ENCODE results near the gene BTN1A1.

The BTN1A1 gene

DNA sequence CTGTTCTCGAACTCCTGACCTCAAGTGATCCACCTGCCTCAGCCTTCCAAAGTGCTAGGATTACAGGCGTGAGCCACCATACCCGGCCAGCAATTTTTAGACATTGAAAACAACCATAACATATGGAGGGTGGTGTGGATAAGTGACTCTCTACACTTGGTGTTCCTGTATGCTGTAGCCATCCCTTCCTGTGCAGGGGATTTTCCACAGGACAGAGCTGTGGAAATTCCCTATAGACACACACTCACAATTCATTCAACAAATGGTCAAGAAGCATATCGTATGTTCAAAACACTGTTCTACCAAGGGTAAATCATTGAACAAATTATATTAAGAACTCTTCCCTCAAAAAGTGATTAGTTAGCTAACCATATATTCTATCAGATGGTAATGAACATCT, 36.1 kb upstream of the BTN1A1 start:
- TF ChIP-seq, protein P1, sequence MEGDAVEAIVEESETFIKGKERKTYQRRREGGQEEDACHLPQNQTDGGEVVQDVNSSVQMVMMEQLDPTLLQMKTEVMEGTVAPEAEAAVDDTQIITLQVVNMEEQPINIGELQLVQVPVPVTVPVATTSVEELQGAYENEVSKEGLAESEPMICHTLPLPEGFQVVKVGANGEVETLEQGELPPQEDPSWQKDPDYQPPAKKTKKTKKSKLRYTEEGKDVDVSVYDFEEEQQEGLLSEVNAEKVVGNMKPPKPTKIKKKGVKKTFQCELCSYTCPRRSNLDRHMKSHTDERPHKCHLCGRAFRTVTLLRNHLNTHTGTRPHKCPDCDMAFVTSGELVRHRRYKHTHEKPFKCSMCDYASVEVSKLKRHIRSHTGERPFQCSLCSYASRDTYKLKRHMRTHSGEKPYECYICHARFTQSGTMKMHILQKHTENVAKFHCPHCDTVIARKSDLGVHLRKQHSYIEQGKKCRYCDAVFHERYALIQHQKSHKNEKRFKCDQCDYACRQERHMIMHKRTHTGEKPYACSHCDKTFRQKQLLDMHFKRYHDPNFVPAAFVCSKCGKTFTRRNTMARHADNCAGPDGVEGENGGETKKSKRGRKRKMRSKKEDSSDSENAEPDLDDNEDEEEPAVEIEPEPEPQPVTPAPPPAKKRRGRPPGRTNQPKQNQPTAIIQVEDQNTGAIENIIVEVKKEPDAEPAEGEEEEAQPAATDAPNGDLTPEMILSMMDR (IDR thresholded peaks at IDR 0.05; ENCODE audit: low read depth, low read length), result no peak
- no peak for TF ChIP-seq EZH2phosphoT487 (IDR thresholded peaks at IDR 0.05; ENCODE audit: low read depth)
- no peak overlapping the region for H3K27ac ChIP-seq (ENCODE audit: low read length)

DNA sequence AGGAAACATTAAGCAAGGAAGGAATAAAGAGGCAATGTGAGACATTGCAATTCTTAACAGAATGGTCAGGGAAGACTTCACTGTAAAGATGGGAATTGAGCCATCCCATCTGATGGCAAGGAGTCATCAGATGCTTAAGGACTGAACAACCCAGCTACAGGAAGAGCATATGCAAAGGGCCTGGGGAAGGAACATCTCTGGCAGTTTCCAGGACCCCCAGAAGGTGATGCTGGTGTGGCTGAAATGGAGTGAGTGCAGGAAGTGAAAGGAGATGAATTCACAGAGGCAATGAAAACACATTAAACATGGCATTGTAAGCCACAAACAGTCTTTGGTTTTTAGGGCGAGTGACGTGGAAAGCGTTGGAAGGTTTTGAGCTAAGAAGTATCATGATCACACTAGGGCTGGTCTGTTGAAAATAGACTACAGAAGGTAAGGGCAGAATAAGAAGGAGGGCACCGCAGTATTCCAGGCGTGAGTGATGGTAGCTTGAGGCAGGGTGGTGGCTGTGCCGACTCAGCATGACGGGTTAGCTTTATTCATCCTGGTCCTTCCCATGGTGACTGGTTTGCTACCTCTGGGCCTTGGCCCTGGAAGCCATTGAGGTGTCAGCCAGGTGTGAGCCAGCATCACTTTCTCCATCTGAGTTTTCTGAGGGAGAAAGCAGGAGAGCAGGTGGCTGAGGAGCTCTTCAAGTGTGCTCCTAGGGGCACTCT, 35.5 kb upstream of the BTN1A1 start:
- no peak overlapping the region for H2AFZ ChIP-seq (ENCODE audit: low read depth, low read length)
- H4K20me1 ChIP-seq (ENCODE audit: insufficient read depth, low read length), result no peaks in the 10 kb centered on the region
- no peak overlapping the region for H3K27ac ChIP-seq (ENCODE audit: low read length)
- peaks cover 8% of the 10 kb centered on the region for H3K4me1 ChIP-seq (ENCODE audit: low read length)
- no peaks in the 10 kb centered on the region for H3K79me2 ChIP-seq (ENCODE audit: low read length)
- H3K9ac ChIP-seq (ENCODE audit: low read length), result no peak overlapping the region
- no peak for TF ChIP-seq EZH2phosphoT487 (IDR thresholded peaks at IDR 0.05; ENCODE audit: low read depth)
- TF ChIP-seq, protein P1 (IDR thresholded peaks at IDR 0.05; ENCODE audit: low read depth, low read length), result no peak
- no peaks in the 10 kb centered on the region for H3K27me3 ChIP-seq (ENCODE audit: low read depth, low read length)
- no peak overlapping the region for H3K4me3 ChIP-seq (ENCODE audit: low read length)
- peaks cover 16% of the 10 kb centered on the region for H3K36me3 ChIP-seq (replicated peaks; ENCODE audit: low read depth, low read length)
- no peaks in the 10 kb centered on the region for H3K9me3 ChIP-seq (ENCODE audit: insufficient read depth, low read length)
- H3K4me2 ChIP-seq (ENCODE audit: low read length), result no peak overlapping the region

More for the DNA sequence above, 36.1 kb upstream of the BTN1A1 start:
- no peaks in the 10 kb centered on the region for H4K20me1 ChIP-seq (ENCODE audit: insufficient read depth, low read length)
- no peak overlapping the region for H3K9ac ChIP-seq (ENCODE audit: low read length)
- no peak overlapping the region for H3K4me2 ChIP-seq (ENCODE audit: low read length)
- peaks cover 14% of the 10 kb centered on the region for H3K36me3 ChIP-seq (replicated peaks; ENCODE audit: low read depth, low read length)
- peaks cover 4% of the 10 kb centered on the region; the same call in 1 of the 2 replicates for H3K79me2 ChIP-seq (ENCODE audit: low read length)
- H3K4me1 ChIP-seq (ENCODE audit: low read length), result peaks cover 6% of the 10 kb centered on the region
- H2AFZ ChIP-seq (ENCODE audit: low read depth, low read length), result no peak overlapping the region
- no peak overlapping the region for H3K4me3 ChIP-seq (ENCODE audit: low read length)
- no peaks in the 10 kb centered on the region for H3K27me3 ChIP-seq (ENCODE audit: low read depth, low read length)
- H3K9me3 ChIP-seq (ENCODE audit: insufficient read depth, low read length), result no peaks in the 10 kb centered on the region

DNA sequence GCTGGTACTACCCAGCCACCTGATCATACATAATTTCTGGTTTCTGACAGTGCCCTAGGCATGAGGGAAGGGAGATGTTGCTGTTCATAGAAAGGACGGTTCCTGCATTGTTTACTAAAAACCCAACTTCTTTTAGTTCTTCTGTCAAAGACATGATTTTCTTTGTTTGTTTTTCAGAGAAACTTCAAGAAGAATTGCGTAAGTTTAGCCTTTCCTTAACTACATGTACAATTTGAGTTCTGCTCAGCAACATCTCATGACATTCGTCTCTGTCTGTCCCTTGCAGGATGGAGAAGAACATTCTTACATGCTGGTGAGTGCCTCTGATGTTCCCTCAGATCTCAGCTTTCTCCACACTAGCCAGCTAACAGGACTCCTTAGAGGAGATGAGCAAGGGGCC, 34.3 kb upstream of the BTN1A1 start:
- peaks cover 14% of the 10 kb centered on the region for H3K36me3 ChIP-seq (replicated peaks; ENCODE audit: low read depth, low read length)

DNA sequence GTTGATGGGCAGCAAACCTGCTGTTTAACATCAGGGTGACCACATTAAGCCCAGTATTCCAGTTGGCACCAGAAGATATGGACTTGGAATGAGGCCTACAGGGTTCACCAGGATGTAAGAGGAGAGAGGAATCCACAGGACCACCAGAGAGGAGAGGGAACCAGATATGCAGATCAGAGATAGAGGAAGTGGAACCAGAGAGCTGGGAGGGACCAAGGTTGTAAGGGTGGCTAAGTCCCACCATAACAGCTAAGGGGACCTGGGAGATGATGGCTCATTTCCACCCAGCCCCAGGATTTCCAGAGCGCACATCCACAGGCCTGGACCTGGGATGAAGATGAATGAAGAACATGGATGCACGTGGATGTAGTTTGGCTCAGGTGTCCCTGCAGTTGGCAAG, 31.3 kb upstream of the BTN1A1 start:
- Histone ChIP-seq H3K4me2 (ENCODE audit: low read length) (peak overlapping the region; percentile 24; the same call in 1 of the 2 replicates), H4K20me1 (ENCODE audit: insufficient read depth, low read length) (no peaks in the 10 kb centered on the region), H3K27ac (ENCODE audit: low read length) (peak overlapping the region; percentile 14; the same call in 1 of the 2 replicates), H2AFZ (ENCODE audit: low read depth, low read length) (no peak overlapping the region), H3K9ac (ENCODE audit: low read length) (no peak overlapping the region), H3K27me3 (ENCODE audit: low read depth, low read length) (no peaks in the 10 kb centered on the region), H3K9me3 (ENCODE audit: insufficient read depth, low read length) (peaks cover 11% of the 10 kb centered on the region; the same call in 1 of the 2 replicates), H3K79me2 (ENCODE audit: low read length) (no peaks in the 10 kb centered on the region), H3K4me3 (ENCODE audit: low read length) (no peak overlapping the region), H3K4me1 (ENCODE audit: low read length) (peaks cover 15% of the 10 kb centered on the region), H3K36me3 (replicated peaks; ENCODE audit: low read depth, low read length) (peaks cover 20% of the 10 kb centered on the region)
- no peak for TF ChIP-seq EZH2phosphoT487 (IDR thresholded peaks at IDR 0.05; ENCODE audit: low read depth)
- TF ChIP-seq, protein P1 (IDR thresholded peaks at IDR 0.05; ENCODE audit: low read depth, low read length), result no peak

More for the DNA sequence above, 34.3 kb upstream of the BTN1A1 start:
- H3K4me2 ChIP-seq (ENCODE audit: low read length), result no peak overlapping the region
- H3K4me1 ChIP-seq (ENCODE audit: low read length), result peaks cover 8% of the 10 kb centered on the region
- H3K79me2 ChIP-seq (ENCODE audit: low read length), result no peaks in the 10 kb centered on the region
- H3K9me3 ChIP-seq (ENCODE audit: insufficient read depth, low read length), result no peaks in the 10 kb centered on the region
- no peaks in the 10 kb centered on the region for H4K20me1 ChIP-seq (ENCODE audit: insufficient read depth, low read length)
- no peak overlapping the region for H3K4me3 ChIP-seq (ENCODE audit: low read length)
- H3K27ac ChIP-seq (ENCODE audit: low read length), result no peak overlapping the region
- no peak overlapping the region for H2AFZ ChIP-seq (ENCODE audit: low read depth, low read length)
- no peaks in the 10 kb centered on the region for H3K27me3 ChIP-seq (ENCODE audit: low read depth, low read length)
- no peak overlapping the region for H3K9ac ChIP-seq (ENCODE audit: low read length)
- TF ChIP-seq EZH2phosphoT487 (IDR thresholded peaks at IDR 0.05; ENCODE audit: low read depth), result no peak
- TF ChIP-seq, protein P1 (IDR thresholded peaks at IDR 0.05; ENCODE audit: low read depth, low read length), result no peak
